HG03095 (cell line): ENCODE measurements around the gene PAPPA2.
A peak's percentile ranks its signal among the peaks of the same experiment; 100 is the strongest.
"Not testable (repeated sequence)": the region's sequence is repeated elsewhere in the genome, so short reads cannot be mapped to it uniquely, and the experiment has no call there.

ENCODE experiments used
- ATAC-seq: cut with Tn5 transposase; IDR thresholded peaks from one replicate; pipeline ENCODE4 v1.9.1; 2021; ENCODE audit warnings: moderate library complexity; ENCODE audit not compliant: unreplicated experiment

The PAPPA2 gene

GRCh38 chr1:176551146-176551545 is 88.2 kb downstream of the PAPPA2 start:
- no peak for ATAC-seq

- no peak for ATAC-seq
These were observed 89.4 kb downstream of the PAPPA2 start for GRCh38 chr1:176552217-176552991.

- ATAC-seq = no peak
These were observed 90.0 kb downstream of the PAPPA2 start for GRCh38 chr1:176552999-176553398.

- no peak for ATAC-seq
These were observed 93.3 kb downstream of the PAPPA2 start for GRCh38 chr1:176556288-176556687.

DNA sequence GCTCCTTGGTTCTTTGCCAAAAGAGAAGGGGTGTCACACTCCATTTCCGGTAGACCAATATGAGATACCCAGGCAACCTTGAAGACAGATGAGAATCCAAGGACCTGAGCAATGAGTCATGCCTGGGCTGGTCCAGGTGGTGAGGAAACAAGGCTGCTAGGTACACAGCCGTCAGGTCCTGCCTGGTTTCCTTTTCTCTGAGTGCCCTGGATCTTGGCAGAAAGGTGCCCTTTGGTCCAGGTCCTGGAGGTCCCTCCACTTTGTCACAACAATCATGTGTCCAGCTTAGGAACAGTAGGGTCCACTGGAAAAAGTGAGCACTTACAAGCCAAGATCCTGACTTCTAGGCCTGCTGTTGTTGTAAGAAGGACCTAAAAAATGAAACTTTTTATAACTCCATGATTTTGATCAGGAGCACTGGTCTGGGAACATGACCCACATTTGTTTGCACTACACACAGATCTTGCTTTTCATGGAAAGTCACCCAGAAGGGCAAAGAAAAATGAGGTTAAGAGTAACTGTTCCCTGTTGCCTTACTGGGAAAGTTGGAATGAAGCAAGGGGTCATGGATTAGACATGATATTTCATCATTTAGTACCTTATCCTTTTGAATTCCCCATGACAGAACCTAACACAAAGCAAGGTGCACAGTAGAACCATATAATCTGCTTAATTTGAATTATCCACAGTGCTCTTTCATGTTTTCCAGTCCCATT is 94.7 kb downstream of the PAPPA2 start:
- ATAC-seq = no peak

DNA sequence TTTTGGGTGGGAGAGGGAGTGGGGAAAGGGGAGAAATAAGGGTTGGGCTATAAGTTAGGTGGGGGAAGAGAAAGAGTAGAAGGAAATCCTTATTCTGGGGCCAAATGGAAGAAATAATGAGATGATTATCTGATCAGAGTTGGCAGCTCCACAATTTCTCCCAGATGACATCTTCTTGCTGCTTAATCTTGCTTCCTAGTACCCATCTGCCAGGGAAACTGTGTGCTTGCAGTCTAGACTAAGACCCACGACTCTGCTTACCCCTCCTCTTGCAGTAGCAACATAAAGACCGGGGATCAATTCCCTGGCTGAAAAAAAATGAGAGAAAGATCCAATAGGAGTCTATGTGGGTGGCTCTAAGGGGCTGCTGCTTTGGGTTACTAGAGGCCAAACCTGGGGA is 95.6 kb downstream of the PAPPA2 start:
- ATAC-seq = no peak

DNA sequence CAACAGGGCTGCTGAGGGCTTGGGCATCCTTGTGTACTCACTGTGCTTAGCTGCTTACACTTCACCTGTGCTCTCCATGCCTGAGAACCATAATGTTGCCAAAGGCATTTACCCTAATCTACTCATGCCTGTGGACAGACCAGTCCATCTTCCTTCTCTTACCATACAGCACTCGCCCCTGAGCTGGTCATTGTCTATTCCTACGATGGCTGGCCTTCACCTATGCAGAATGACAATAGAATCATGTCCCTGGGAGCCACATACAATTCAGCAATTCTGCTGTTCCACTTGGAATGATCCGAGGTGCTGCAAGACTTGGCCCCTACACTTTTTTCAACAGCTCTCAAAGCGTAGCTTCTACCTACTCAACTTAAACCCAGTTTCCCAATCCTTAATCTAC is 96.5 kb downstream of the PAPPA2 start:
- ATAC-seq = no peak

DNA sequence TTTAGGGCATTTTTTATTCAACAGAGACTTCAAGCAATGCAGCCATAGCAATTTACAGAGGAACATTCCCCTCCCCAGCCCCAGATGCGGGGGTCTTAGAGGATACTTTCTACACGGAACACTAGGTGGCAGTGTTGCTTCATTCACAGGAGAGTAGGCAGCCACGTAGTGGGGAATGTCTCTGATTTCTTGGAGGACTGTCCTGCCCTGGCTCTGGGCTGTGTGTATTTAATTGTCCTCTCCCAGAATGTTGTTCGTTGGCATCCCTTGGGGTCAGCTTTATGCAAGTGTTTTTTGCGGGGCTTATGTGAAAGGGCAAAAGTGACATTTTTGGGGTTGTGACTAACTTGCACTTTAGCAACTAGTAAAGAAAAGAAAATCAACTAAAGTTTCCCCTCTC is 96.9 kb downstream of the PAPPA2 start:
- peak; percentile 77 for ATAC-seq

DNA sequence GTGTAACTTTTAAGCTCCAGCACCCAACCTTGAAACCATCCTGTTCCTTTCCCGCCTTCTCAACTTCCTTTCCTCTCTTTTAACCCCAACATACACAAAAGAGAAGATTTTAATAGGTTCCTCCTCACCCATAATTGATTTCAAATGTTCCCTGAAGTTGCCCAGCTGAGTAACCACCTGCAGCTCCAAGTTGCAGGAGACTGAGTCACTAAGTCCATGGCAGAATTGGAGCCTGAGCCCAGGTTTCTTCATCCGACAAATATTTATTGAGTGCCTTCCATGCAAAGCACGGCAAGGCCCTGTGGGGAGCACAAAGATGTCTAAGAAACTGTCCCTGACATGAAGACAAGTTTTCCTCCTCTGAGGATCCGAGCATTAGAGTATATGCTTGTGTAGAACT is 97.7 kb downstream of the PAPPA2 start:
- ATAC-seq = no peak

DNA sequence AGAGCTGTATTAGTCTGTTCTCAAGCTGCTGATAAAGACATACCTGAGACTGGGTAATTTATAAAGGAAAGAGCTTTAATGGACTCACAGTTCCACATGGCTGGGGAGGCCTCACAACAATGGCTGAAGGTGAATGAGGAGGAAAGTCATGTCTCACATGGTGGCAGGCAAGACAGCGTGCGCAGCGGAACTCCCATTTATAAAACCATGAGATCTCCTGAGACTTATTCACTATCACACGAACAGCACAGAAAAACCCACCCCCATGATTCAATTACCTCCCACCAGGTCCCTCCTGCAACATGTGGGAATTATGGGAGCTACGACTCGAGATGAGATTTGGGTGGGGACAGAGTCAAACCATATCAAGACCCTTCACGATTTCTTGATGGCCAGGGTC is 98.8 kb downstream of the PAPPA2 start:
- not testable (repeated sequence) for ATAC-seq

- no peak for ATAC-seq
These were observed 103.3 kb downstream of the PAPPA2 start for GRCh38 chr1:176566004-176566975.

GRCh38 chr1:176567190-176567794 is 104.3 kb downstream of the PAPPA2 start:
- no peak for ATAC-seq

DNA sequence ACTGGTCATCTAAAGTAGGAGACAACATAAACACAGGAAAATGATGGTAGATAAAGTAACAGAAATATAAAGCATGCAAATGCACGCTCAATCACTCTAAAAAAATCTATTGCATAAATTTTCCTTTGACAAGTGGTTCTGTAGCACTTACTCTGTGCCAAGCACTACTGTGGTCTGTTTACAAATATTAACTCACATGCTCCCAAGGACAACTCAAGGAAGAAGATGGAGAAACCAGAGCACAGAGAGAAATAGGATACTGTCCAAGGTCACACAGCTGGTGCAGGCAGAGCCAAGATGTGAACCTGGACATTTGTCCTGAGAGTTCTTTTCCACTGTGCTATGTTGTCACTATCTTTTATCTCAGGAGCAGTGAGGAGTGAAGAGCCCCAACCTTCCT is 105.2 kb downstream of the PAPPA2 start:
- no peak for ATAC-seq

DNA sequence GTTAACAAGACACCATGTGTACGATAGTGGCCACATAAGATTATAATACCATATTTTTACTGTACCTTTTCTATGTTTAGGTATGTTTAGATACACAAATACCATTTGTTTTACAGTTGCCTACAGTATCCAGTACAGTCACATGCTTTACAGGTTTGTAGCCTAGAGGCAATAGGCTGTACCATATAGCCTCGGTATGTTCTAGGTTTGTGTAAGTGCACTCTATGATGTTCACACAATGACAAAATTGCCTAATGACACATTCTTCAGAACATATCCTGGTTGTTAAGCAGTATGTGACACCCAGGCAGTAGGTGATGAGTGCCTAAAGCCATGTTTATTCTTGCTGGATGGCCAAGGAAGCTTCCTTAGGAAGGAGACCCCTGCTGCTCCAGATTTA is 111.8 kb downstream of the PAPPA2 start:
- ATAC-seq = no peak

DNA sequence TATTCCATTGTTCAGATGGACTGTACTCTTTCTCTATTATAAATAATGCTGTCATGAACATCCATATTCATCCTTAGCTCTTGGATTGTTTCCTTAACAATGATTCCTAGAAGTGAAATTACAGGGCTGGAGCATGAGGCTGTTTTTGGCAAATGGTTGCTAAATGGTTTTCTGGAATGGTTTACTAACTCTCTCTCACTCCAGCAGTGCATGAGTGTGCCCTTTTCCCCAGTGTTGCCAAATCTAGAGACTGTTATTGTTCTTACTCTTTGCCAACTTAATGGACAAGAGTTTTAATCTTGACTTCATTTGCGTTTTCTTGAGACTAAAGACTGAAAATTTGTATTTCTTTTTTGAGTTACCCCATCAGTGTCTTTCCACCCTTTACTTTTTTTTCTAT is 113.0 kb downstream of the PAPPA2 start:
- ATAC-seq = no peak

DNA sequence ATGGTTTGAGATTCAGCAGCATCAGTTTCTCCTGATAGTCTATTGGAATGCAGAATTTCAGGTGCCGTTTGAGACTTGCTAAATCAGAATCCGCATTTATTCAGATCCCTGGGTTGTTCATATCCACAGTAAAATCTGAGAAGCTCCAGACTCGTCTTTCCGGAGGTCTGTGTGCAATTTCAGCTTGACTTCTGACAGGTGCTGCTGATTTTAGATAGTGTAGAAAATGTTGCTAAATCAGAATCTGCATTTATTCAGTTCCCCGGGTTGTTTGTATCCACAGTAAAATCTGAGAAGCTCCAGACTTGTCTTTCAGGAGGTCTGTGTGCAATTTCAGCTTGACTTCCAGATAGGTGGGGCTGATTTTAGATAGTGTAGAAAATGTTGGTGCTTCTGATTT is 113.7 kb downstream of the PAPPA2 start:
- no peak for ATAC-seq

DNA sequence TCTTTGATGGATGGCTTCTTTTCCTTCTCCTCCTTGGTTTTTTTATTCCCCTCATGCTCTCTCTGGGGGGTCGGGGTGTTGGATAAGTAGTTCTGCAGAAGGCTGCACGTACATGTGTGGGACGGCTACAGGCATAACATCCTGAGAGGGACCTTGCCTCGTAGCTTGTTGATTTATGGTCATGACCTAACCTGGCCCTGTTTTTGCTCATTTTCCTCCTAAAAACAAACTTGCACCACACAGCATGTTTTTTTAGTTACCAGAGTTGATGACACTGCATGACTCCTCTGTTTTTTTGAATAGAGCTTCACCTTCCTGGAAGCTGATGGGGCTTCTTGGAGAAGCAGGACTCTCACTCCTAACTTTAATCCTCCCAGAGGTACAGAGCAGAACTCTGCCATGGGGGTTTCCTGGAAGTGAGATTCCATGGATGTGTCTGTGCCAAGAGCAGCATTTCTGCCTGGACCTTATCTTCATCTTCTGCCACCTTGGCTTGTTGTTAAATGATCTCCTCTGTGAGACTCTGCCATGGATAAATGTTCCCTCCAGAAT is 114.7 kb downstream of the PAPPA2 start:
- ATAC-seq = no peak

GRCh38 chr1:176579087-176579486 is 116.1 kb downstream of the PAPPA2 start:
- no peak for ATAC-seq

DNA sequence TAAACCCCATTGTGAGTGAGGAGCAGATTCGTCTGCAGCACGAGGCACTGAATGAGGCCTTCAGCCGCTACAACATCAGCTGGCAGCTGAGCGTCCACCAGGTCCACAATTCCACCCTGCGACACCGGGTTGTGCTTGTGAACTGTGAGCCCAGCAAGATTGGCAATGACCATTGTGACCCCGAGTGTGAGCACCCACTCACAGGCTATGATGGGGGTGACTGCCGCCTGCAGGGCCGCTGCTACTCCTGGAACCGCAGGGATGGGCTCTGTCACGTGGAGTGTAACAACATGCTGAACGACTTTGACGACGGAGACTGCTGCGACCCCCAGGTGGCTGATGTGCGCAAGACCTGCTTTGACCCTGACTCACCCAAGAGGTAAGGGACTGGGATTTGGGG is 132.2 kb downstream of the PAPPA2 start:
- ATAC-seq = no peak

DNA sequence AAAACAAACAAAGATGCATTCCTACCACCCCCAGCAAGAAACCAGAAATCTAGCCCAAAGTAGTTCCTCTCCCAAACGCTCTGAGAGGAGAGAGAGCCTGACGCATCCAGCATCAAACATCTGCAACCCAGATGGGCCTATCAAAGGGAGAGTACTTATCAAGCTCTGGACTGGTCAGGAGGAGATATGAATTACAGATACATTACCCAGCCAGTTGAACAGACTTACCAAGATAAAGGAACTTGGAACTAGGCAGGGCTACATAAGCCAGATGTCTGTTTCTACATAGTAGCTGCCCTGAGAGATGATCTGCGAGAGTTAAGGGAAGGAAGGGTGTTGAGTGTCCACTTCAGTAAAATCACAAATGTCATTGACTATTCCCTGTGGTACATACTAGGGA is 138.4 kb downstream of the PAPPA2 start:
- ATAC-seq = no peak
